OCI-LY1 (cell line): ENCODE data around the gene STX11.

Source experiments
- H2AFZ ChIP-seq: fragments of 200-600 bp; sonication (generic), shearing (Covaris generic); 2 replicates; pipeline ENCODE4 v1.6.0; 2014; ENCODE audit warnings: antibody characterized with exemption, mild to moderate bottlenecking, low read length
- H3F3A ChIP-seq: fragments of 200-600 bp; sonication (generic), shearing (Covaris generic); 2 replicates; pipeline ENCODE4 v1.6.0; 2014; ENCODE audit warnings: mild to moderate bottlenecking, antibody characterized with exemption, low read length, moderate library complexity; ENCODE audit not compliant: insufficient read depth
- H3K27ac ChIP-seq: fragments of 200-600 bp; sonication (generic); 2 replicates; pipeline ENCODE4 v1.5.1; 2014; ENCODE audit warnings: low read length, mixed run types, mild to moderate bottlenecking, low read depth; ENCODE audit not compliant: poor library complexity, severe bottlenecking
- H3K27me3 ChIP-seq: fragments of 200-600 bp; sonication (generic); 2 replicates; pipeline ENCODE4 v1.6.0; 2014; ENCODE audit warnings: antibody characterized with exemption, mild to moderate bottlenecking, low read length, moderate library complexity; ENCODE audit not compliant: insufficient read depth
- H3K36me3 ChIP-seq: fragments of 200-600 bp; sonication (generic); 2 replicates; pipeline ENCODE4 v1.6.1; 2014; ENCODE audit warnings: mild to moderate bottlenecking, antibody characterized with exemption, low read length, moderate library complexity, mixed read lengths; ENCODE audit not compliant: insufficient read depth
- H3K4me1 ChIP-seq: fragments of 200-600 bp; sonication (generic); 2 replicates; pipeline ENCODE4 v1.5.1; 2014; ENCODE audit warnings: mild to moderate bottlenecking, low read length, moderate library complexity; ENCODE audit not compliant: insufficient read depth, severe bottlenecking
- H3K4me2 ChIP-seq: fragments of 200-600 bp; sonication (generic), shearing (Covaris generic); 2 replicates; pipeline ENCODE4 v1.6.1; 2014; ENCODE audit warnings: low read length
- H3K4me3 ChIP-seq: fragments of 200-600 bp; sonication (generic); 2 replicates; pipeline ENCODE4 v1.5.1; 2014; ENCODE audit warnings: low read length, low read depth, mild to moderate bottlenecking, mixed read lengths; ENCODE audit not compliant: poor library complexity, severe bottlenecking
- H3K79me2 ChIP-seq: fragments of 200-600 bp; shearing (Covaris generic); 2 replicates; pipeline ENCODE4 v1.6.1; 2016; ENCODE audit warnings: mixed run types, low read length, mixed read lengths; ENCODE audit not compliant: insufficient read depth
- H3K9ac ChIP-seq: fragments of 200-600 bp; sonication (generic), shearing (Covaris generic); 2 replicates; pipeline ENCODE4 v1.6.1; 2014; ENCODE audit warnings: mild to moderate bottlenecking, low read length, mixed read lengths
- H3K9me2 ChIP-seq: fragments of 200-600 bp; sonication (generic), shearing (Covaris generic); 2 replicates; pipeline ENCODE4 v1.6.1; 2014; ENCODE audit warnings: low read depth, mild to moderate bottlenecking, low read length, mixed read lengths
- H3K9me3 ChIP-seq: fragments of 200-600 bp; shearing (Covaris generic); 2 replicates; pipeline ENCODE4 v1.6.1; 2014; ENCODE audit warnings: low read length, mixed read lengths
- H4K20me1 ChIP-seq: fragments of 200-600 bp; sonication (generic), shearing (Covaris generic); 2 replicates; pipeline ENCODE4 v1.6.0; 2016; ENCODE audit warnings: mild to moderate bottlenecking, low read length; ENCODE audit not compliant: insufficient read depth
- EZH2 ChIP-seq: fragments of 200-600 bp; sonication (generic), shearing (Covaris generic); IDR thresholded peaks from 2 replicates; pipeline ENCODE4 v1.8.0; 2017; ENCODE audit warnings: borderline replicate concordance, mixed run types, mild to moderate bottlenecking, antibody characterized with exemption, low read length, moderate library complexity, mixed read lengths
- TF ChIP-seq, protein P1 (sequence below): fragments of 200-600 bp; sonication (generic), shearing (Covaris generic); IDR thresholded peaks from 2 replicates; pipeline ENCODE4 v1.5.1; 2017; ENCODE audit warnings: mild to moderate bottlenecking, antibody characterized with exemption, low read length, moderate library complexity, mixed read lengths

Gene STX11

GRCh38 chr6:144197919-144198318 is 47.6 kb downstream of the STX11 start:
- H2AFZ ChIP-seq: no peak overlapping the region
- H3K36me3 ChIP-seq: no peaks in the 10 kb centered on the region
- no peaks in the 10 kb centered on the region for H3K79me2 ChIP-seq
- H3K27me3 ChIP-seq: no peaks in the 10 kb centered on the region
- H3F3A ChIP-seq: no peaks in the 10 kb centered on the region
- H3K9ac ChIP-seq: no peak overlapping the region
- H3K4me1 ChIP-seq: no peaks in the 10 kb centered on the region
- no peak overlapping the region for H3K4me2 ChIP-seq
- H3K27ac ChIP-seq: no peak overlapping the region
- H3K9me2 ChIP-seq: no peaks in the 10 kb centered on the region
- H3K4me3 ChIP-seq: no peak overlapping the region
- H4K20me1 ChIP-seq: no peaks in the 10 kb centered on the region
- H3K9me3 ChIP-seq: no peaks in the 10 kb centered on the region
- TF ChIP-seq EZH2: no peak

GRCh38 chr6:144202879-144203468 is 52.7 kb downstream of the STX11 start:
- Histone ChIP-seq H3K36me3 (no peaks in the 10 kb centered on the region), H3K27ac (no peak overlapping the region), H3K9ac (no peak overlapping the region), H3K27me3 (no peaks in the 10 kb centered on the region), H3K4me3 (no peak overlapping the region), H3K9me3 (peaks cover 7% of the 10 kb centered on the region), H3K9me2 (no peaks in the 10 kb centered on the region), H3K4me1 (no peaks in the 10 kb centered on the region), H3F3A (no peaks in the 10 kb centered on the region), H3K79me2 (no peaks in the 10 kb centered on the region), H2AFZ (no peak overlapping the region), H4K20me1 (no peaks in the 10 kb centered on the region), H3K4me2 (no peak overlapping the region)
- TF ChIP-seq, protein P1, sequence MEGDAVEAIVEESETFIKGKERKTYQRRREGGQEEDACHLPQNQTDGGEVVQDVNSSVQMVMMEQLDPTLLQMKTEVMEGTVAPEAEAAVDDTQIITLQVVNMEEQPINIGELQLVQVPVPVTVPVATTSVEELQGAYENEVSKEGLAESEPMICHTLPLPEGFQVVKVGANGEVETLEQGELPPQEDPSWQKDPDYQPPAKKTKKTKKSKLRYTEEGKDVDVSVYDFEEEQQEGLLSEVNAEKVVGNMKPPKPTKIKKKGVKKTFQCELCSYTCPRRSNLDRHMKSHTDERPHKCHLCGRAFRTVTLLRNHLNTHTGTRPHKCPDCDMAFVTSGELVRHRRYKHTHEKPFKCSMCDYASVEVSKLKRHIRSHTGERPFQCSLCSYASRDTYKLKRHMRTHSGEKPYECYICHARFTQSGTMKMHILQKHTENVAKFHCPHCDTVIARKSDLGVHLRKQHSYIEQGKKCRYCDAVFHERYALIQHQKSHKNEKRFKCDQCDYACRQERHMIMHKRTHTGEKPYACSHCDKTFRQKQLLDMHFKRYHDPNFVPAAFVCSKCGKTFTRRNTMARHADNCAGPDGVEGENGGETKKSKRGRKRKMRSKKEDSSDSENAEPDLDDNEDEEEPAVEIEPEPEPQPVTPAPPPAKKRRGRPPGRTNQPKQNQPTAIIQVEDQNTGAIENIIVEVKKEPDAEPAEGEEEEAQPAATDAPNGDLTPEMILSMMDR: no peak
- TF ChIP-seq EZH2: no peak

GRCh38 chr6:144211160-144211559 is 60.8 kb downstream of the STX11 start:
- H3K36me3 ChIP-seq: no peaks in the 10 kb centered on the region
- H4K20me1 ChIP-seq: no peaks in the 10 kb centered on the region
- no peaks in the 10 kb centered on the region for H3K27me3 ChIP-seq
- H3F3A ChIP-seq: no peaks in the 10 kb centered on the region
- no peaks in the 10 kb centered on the region for H3K79me2 ChIP-seq
- TF ChIP-seq, protein P1: no peak
- TF ChIP-seq EZH2: no peak
- H3K4me2 ChIP-seq: no peak overlapping the region
- no peak overlapping the region for H3K9ac ChIP-seq
- no peak overlapping the region for H2AFZ ChIP-seq
- H3K27ac ChIP-seq: no peak overlapping the region
- H3K4me1 ChIP-seq: peaks cover 10% of the 10 kb centered on the region
- H3K9me3 ChIP-seq: no peaks in the 10 kb centered on the region
- H3K4me3 ChIP-seq: no peak overlapping the region
- H3K9me2 ChIP-seq: no peaks in the 10 kb centered on the region

GRCh38 chr6:144213315-144213714 is 63.0 kb downstream of the STX11 start:
- Histone ChIP-seq H2AFZ (no peak overlapping the region), H3K9me3 (no peaks in the 10 kb centered on the region), H3K36me3 (no peaks in the 10 kb centered on the region), H3K4me3 (no peak overlapping the region), H3K79me2 (no peaks in the 10 kb centered on the region), H3K27me3 (no peaks in the 10 kb centered on the region), H3F3A (no peaks in the 10 kb centered on the region), H3K27ac (no peak overlapping the region), H3K4me1 (peaks cover 18% of the 10 kb centered on the region), H4K20me1 (no peaks in the 10 kb centered on the region), H3K9me2 (no peaks in the 10 kb centered on the region), H3K4me2 (no peak overlapping the region), H3K9ac (no peak overlapping the region)
- TF ChIP-seq, protein P1: no peak
- TF ChIP-seq EZH2: no peak
